ENCODE measurements around the gene GFY. TPM values are rescaled to one million over a fixed set of nuclear protein-coding genes. Genes with fewer than 3 reads are reported as not detected.

GFY gene
- total and polyA plus RNA-seq, 12 donors: not detected

Other genes starting within 250 kb of the GFY start
- gene SLC6A16, start 100.2 kb upstream of the GFY start, total RNA-seq: 1 to 10 TPM in 3 of 9 donors, under 1 TPM in 5, not detected in 1; 0.17 to 1.7 (median 0.71) TPM
- gene SLC6A16, start 100.2 kb upstream of the GFY start, polyA plus RNA-seq: 1 to 10 TPM; 1.1 to 3.5 (median 2.6) TPM
- 10 to 100 TPM in 8 of 9 donors, under 1 TPM in 1; 0.61 to 26.1 (median 15.8) TPM for gene CD37, start 90.0 kb upstream of the GFY start, total RNA-seq
- gene CD37, start 90.0 kb upstream of the GFY start, polyA plus RNA-seq: 10 to 100 TPM in 1 of 3 donors, 1 to 10 TPM in 2; 5.4 to 27.1 (median 8.9) TPM
- 10 to 100 TPM in 8 of 9 donors, 1 to 10 TPM in 1; 5.4 to 42.8 (median 26.0) TPM for gene TEAD2, start 63.0 kb upstream of the GFY start, total RNA-seq
- 10 to 100 TPM; 11.3 to 31.1 (median 28.7) TPM for gene TEAD2, start 63.0 kb upstream of the GFY start, polyA plus RNA-seq
- under 1 TPM in 4 of 9 donors, not detected in 5; 0.28 to 0.50 (median 0.43) TPM for gene DKKL1, start 61.5 kb upstream of the GFY start, total RNA-seq
- under 1 TPM in 2 of 3 donors, not detected in 1; 0.44 to 0.56 TPM for gene DKKL1, start 61.5 kb upstream of the GFY start, polyA plus RNA-seq
- gene KASH5, start 37.1 kb upstream of the GFY start, total RNA-seq: under 1 TPM in 2 of 9 donors, not detected in 7; 0.74 to 0.97 TPM
- not detected for gene KASH5, start 37.1 kb upstream of the GFY start, polyA plus RNA-seq
- not detected for gene PTH2, start 1.9 kb upstream of the GFY start, total RNA-seq
- gene PTH2, start 1.9 kb upstream of the GFY start, polyA plus RNA-seq: not detected
- 1 to 10 TPM in 5 of 9 donors, under 1 TPM in 4; 0.06 to 9.6 (median 1.3) TPM for gene SLC17A7, start 16.1 kb downstream of the GFY start, total RNA-seq
- gene SLC17A7, start 16.1 kb downstream of the GFY start, polyA plus RNA-seq: 1 to 10 TPM in 2 of 3 donors, under 1 TPM in 1; 0.18 to 1.9 (median 1.0) TPM
- gene PIH1D1, start 26.4 kb downstream of the GFY start, total RNA-seq: 100 to 1,000 TPM in 4 of 9 donors, 10 to 100 TPM in 5; 63.1 to 131 (median 87.2) TPM
- gene PIH1D1, start 26.4 kb downstream of the GFY start, polyA plus RNA-seq: 100 to 1,000 TPM in 1 of 3 donors, 10 to 100 TPM in 2; 26.6 to 103 (median 72.3) TPM
- 10 to 100 TPM; 15.1 to 47.8 (median 29.1) TPM for gene ALDH16A1, start 27.8 kb downstream of the GFY start, total RNA-seq
- gene ALDH16A1, start 27.8 kb downstream of the GFY start, polyA plus RNA-seq: 10 to 100 TPM in 2 of 3 donors, 1 to 10 TPM in 1; 3.6 to 95.5 (median 86.7) TPM
- gene FLT3LG, start 48.8 kb downstream of the GFY start, total RNA-seq: 10 to 100 TPM in 3 of 9 donors, 1 to 10 TPM in 6; 1.2 to 10.6 (median 8.4) TPM
- gene FLT3LG, start 48.8 kb downstream of the GFY start, polyA plus RNA-seq: 10 to 100 TPM in 2 of 3 donors, 1 to 10 TPM in 1; 1.8 to 33.8 (median 24.7) TPM
- 1,000 to 10,000 TPM; 2,402 to 3,504 (median 2,570) TPM for gene RPL13A, start 62.2 kb downstream of the GFY start, total RNA-seq
- gene RPL13A, start 62.2 kb downstream of the GFY start, polyA plus RNA-seq: 1,000 to 10,000 TPM; 1,750 to 2,828 (median 2,567) TPM
- 1,000 to 10,000 TPM; 1,528 to 3,971 (median 2,257) TPM for gene RPS11, start 71.0 kb downstream of the GFY start, total RNA-seq
- gene RPS11, start 71.0 kb downstream of the GFY start, polyA plus RNA-seq: 1,000 to 10,000 TPM; 2,684 to 4,591 (median 2,733) TPM
- gene FCGRT, start 87.3 kb downstream of the GFY start, total RNA-seq: 100 to 1,000 TPM; 101 to 505 (median 351) TPM
- 100 to 1,000 TPM in 2 of 3 donors, 10 to 100 TPM in 1; 90.2 to 253 (median 218) TPM for gene FCGRT, start 87.3 kb downstream of the GFY start, polyA plus RNA-seq
- 10 to 100 TPM in 8 of 9 donors, 1 to 10 TPM in 1; 8.0 to 56.4 (median 33.1) TPM for gene RCN3, start 102.6 kb downstream of the GFY start, total RNA-seq
- 100 to 1,000 TPM in 2 of 3 donors, 1 to 10 TPM in 1; 9.3 to 232 (median 120) TPM for gene RCN3, start 102.6 kb downstream of the GFY start, polyA plus RNA-seq
- 10 to 100 TPM; 53.3 to 98.2 (median 63.8) TPM for gene NOSIP, start 155.2 kb downstream of the GFY start, total RNA-seq
- 100 to 1,000 TPM in 2 of 3 donors, 10 to 100 TPM in 1; 35.0 to 159 (median 145) TPM for gene NOSIP, start 155.2 kb downstream of the GFY start, polyA plus RNA-seq
- gene PRRG2, start 155.9 kb downstream of the GFY start, total RNA-seq: 1 to 10 TPM in 2 of 9 donors, under 1 TPM in 5, not detected in 2; 0.28 to 1.2 (median 0.87) TPM
- gene PRRG2, start 155.9 kb downstream of the GFY start, polyA plus RNA-seq: 1 to 10 TPM in 1 of 3 donors, under 1 TPM in 2; 0.33 to 1.2 (median 0.71) TPM
- gene PRR12, start 165.8 kb downstream of the GFY start, total RNA-seq: 10 to 100 TPM in 8 of 9 donors, 1 to 10 TPM in 1; 2.9 to 39.3 (median 17.6) TPM
- gene PRR12, start 165.8 kb downstream of the GFY start, polyA plus RNA-seq: 10 to 100 TPM in 1 of 3 donors, 1 to 10 TPM in 2; 4.2 to 49.8 (median 9.5) TPM
- gene RRAS, start 214.8 kb downstream of the GFY start, total RNA-seq: 10 to 100 TPM in 8 of 9 donors, 1 to 10 TPM in 1; 6.8 to 77.9 (median 37.4) TPM
- 100 to 1,000 TPM in 2 of 3 donors, 10 to 100 TPM in 1; 21.9 to 180 (median 167) TPM for gene RRAS, start 214.8 kb downstream of the GFY start, polyA plus RNA-seq
- gene SCAF1, start 216.8 kb downstream of the GFY start, total RNA-seq: 10 to 100 TPM in 8 of 9 donors, 1 to 10 TPM in 1; 4.2 to 81.3 (median 45.8) TPM
- gene SCAF1, start 216.8 kb downstream of the GFY start, polyA plus RNA-seq: 10 to 100 TPM in 2 of 3 donors, 1 to 10 TPM in 1; 7.9 to 67.7 (median 27.1) TPM
- gene IRF3, start 240.5 kb downstream of the GFY start, total RNA-seq: 100 to 1,000 TPM in 2 of 9 donors, 10 to 100 TPM in 7; 33.7 to 108 (median 64.1) TPM
- 100 to 1,000 TPM in 2 of 3 donors, 10 to 100 TPM in 1; 23.2 to 328 (median 159) TPM for gene IRF3, start 240.5 kb downstream of the GFY start, polyA plus RNA-seq
- 10 to 100 TPM in 4 of 9 donors, 1 to 10 TPM in 5; 3.3 to 16.3 (median 9.7) TPM for gene BCL2L12, start 240.5 kb downstream of the GFY start, total RNA-seq
- gene BCL2L12, start 240.5 kb downstream of the GFY start, polyA plus RNA-seq: 10 to 100 TPM in 2 of 3 donors, 1 to 10 TPM in 1; 3.5 to 15.4 (median 13.9) TPM

All from adrenal gland (tissue), 12 donors.